IMR-90 (cell line): ENCODE results near the gene TMEM240. TPM values are rescaled to one million over a fixed set of nuclear protein-coding genes. Genes with fewer than 3 reads are reported as not detected.

Experiments
- ATAC-seq: fragments of 200-7000 bp; cut with Tn5 transposase; 2 replicates; pipeline ENCODE4 v1.9.1; 2020; ENCODE audit warnings: low read depth, mild to moderate bottlenecking, moderate library complexity
- BruUV-seq: library from RNA; stranded (reverse); fragments of 400-500 nt; replicated peaks from 2 replicates; lab custom pipeline; 2021; lab: Mats Ljungman, UMichigan
- CTCF ChIA-PET: fragments of 300-600 bp; formaldehyde crosslinking; extraction: SDS; loops from one replicate; lab custom pipeline; 2021; ENCODE audit warnings: antibody characterized with exemption; lab: Yijun Ruan, JAX
- POLR2A ChIA-PET: fragments of 300-600 bp; sonication (Branson Sonifier 250); formaldehyde crosslinking; loops from one replicate; lab custom pipeline; 2022; ENCODE audit warnings: antibody characterized with exemption; ENCODE audit not compliant: unreplicated experiment; lab: Charles Lee
- DNase-seq: peaks from one replicate; pipeline ENCODE4 v3.0.0; 2013
- H2AFZ ChIP-seq: replicated peaks from 2 replicates; pipeline ENCODE3; 2013; ENCODE audit warnings: low read length, mild to moderate bottlenecking; ENCODE audit not compliant: poor library complexity
- H2AK5ac ChIP-seq: 2 replicates; pipeline ENCODE4 v1.6.1; 2013; ENCODE audit warnings: low read depth, low read length, inconsistent platforms
- H2AK9ac ChIP-seq: replicated peaks from 2 replicates; pipeline ENCODE3; 2013; ENCODE audit warnings: mild to moderate bottlenecking, low read depth, low read length, moderate library complexity; ENCODE audit not compliant: poor library complexity
- H2BK120ac ChIP-seq: 2 replicates; pipeline ENCODE4 v1.6.1; 2013; ENCODE audit warnings: low read depth, low read length, inconsistent platforms
- H2BK15ac ChIP-seq: 3 replicates; pipeline ENCODE4 v1.6.1; 2013; ENCODE audit warnings: low read depth, low read length, inconsistent platforms
- H2BK20ac ChIP-seq: 2 replicates; pipeline ENCODE4 v1.6.1; 2013; ENCODE audit warnings: low read depth, mild to moderate bottlenecking, inconsistent platforms, low read length, moderate library complexity
- H2BK5ac ChIP-seq: 2 replicates; pipeline ENCODE4 v1.6.1; 2013; ENCODE audit warnings: mild to moderate bottlenecking, low read depth, low read length, inconsistent platforms; ENCODE audit not compliant: poor library complexity, severe bottlenecking
- H3K14ac ChIP-seq: replicated peaks from 2 replicates; pipeline ENCODE4 v1.6.1; 2013; ENCODE audit warnings: low read depth, low read length, inconsistent platforms
- H3K18ac ChIP-seq: 2 replicates; pipeline ENCODE4 v1.6.1; 2013; ENCODE audit warnings: low read depth, low read length, control low read depth
- H3K23ac ChIP-seq: 2 replicates; pipeline ENCODE4 v1.6.1; 2013; ENCODE audit warnings: low read depth, low read length, inconsistent platforms
- H3K27ac ChIP-seq: 2 replicates; pipeline ENCODE4 v1.5.1; 2013; ENCODE audit warnings: mild to moderate bottlenecking, control low read depth, low read length; ENCODE audit not compliant: insufficient read depth
- H3K27me3 ChIP-seq: 2 replicates; pipeline ENCODE4 v1.6.1; 2013; ENCODE audit warnings: low read length; ENCODE audit not compliant: control insufficient read depth, insufficient read depth
- H3K36me3 ChIP-seq: 2 replicates; pipeline ENCODE4 v1.6.1; 2013; ENCODE audit warnings: low read length, mixed read lengths; ENCODE audit not compliant: control insufficient read depth, insufficient read depth
- H3K4ac ChIP-seq: 2 replicates; pipeline ENCODE4 v1.6.1; 2013; ENCODE audit warnings: low read depth, low read length, inconsistent platforms
- H3K4me1 ChIP-seq: 2 replicates; pipeline ENCODE4 v1.6.1; 2013; ENCODE audit warnings: low read length, mixed read lengths; ENCODE audit not compliant: control insufficient read depth, insufficient read depth
- H3K4me2 ChIP-seq: 2 replicates; pipeline ENCODE4 v1.6.1; 2013; ENCODE audit warnings: low read depth, mild to moderate bottlenecking, control low read depth, low read length, moderate library complexity
- H3K4me3 ChIP-seq: 2 replicates; pipeline ENCODE4 v1.5.1; 2013; ENCODE audit warnings: low read depth, mild to moderate bottlenecking, control low read depth, low read length, moderate library complexity; ENCODE audit not compliant: insufficient read depth
- H3K56ac ChIP-seq: 2 replicates; pipeline ENCODE4 v1.6.1; 2013; ENCODE audit warnings: low read length, inconsistent platforms; ENCODE audit not compliant: insufficient read depth; ENCODE audit errors: extremely low read depth
- H3K79me1 ChIP-seq, 2 experiments: 2 replicates each; pipeline ENCODE4 v1.6.1; 2013; ENCODE audit warnings: low read length in 2 of 2, inconsistent platforms in 1 of 2, low read depth in 1 of 2
- H3K9ac ChIP-seq: 2 replicates; pipeline ENCODE4 v1.6.1; 2013; ENCODE audit warnings: low read depth, low read length, control low read depth
- H3K9me1 ChIP-seq: 2 replicates; pipeline ENCODE4 v1.6.1; 2013; ENCODE audit warnings: low read length, inconsistent platforms; ENCODE audit not compliant: insufficient read depth
- H3K9me3 ChIP-seq: 2 replicates; pipeline ENCODE4 v1.6.1; 2013; ENCODE audit warnings: low read length; ENCODE audit not compliant: control insufficient read depth, insufficient read depth
- H4K20me1 ChIP-seq: 2 replicates; pipeline ENCODE4 v1.6.1; 2013; ENCODE audit warnings: low read length, inconsistent platforms; ENCODE audit not compliant: insufficient read depth
- H4K5ac ChIP-seq: 2 replicates; pipeline ENCODE4 v1.6.1; 2013; ENCODE audit warnings: mild to moderate bottlenecking, low read depth, low read length, control low read depth
- H4K8ac ChIP-seq, 2 experiments: 2 replicates each; pipeline ENCODE4 v1.6.1; 2013; ENCODE audit warnings: low read depth in 2 of 2, low read length in 2 of 2, control low read depth in 1 of 2, inconsistent platforms in 1 of 2
- H4K91ac ChIP-seq: 2 replicates; pipeline ENCODE4 v1.6.1; 2013; ENCODE audit warnings: low read depth, low read length, inconsistent platforms; ENCODE audit not compliant: insufficient read depth
- BHLHE40 ChIP-seq: fragments of 150-350 bp; IDR thresholded peaks from 2 replicates; pipeline ENCODE4 v1.6.1; 2016; ENCODE audit warnings: mild to moderate bottlenecking, low read depth, low read length
- CHD1 ChIP-seq: IDR thresholded peaks from 2 replicates; pipeline ENCODE4 v1.6.1; 2012; ENCODE audit warnings: low read depth, low read length, improper control_type of control experiment
- FOS ChIP-seq: fragments of 150-350 bp; IDR thresholded peaks from 2 replicates; pipeline ENCODE4 v1.6.1; 2016; ENCODE audit warnings: low read depth, low read length
- MAFK ChIP-seq: IDR thresholded peaks from 2 replicates; pipeline ENCODE4 v1.6.1; 2012; ENCODE audit warnings: low read depth, low read length, improper control_type of control experiment
- MAZ ChIP-seq: IDR thresholded peaks from 2 replicates; pipeline ENCODE4 v1.6.1; 2012; ENCODE audit warnings: low read depth, mild to moderate bottlenecking, low read length, improper control_type of control experiment, moderate library complexity, borderline replicate concordance
- MXI1 ChIP-seq: IDR thresholded peaks from 2 replicates; pipeline ENCODE4 v1.6.1; 2012; ENCODE audit warnings: low read depth, mild to moderate bottlenecking, low read length, moderate library complexity, borderline replicate concordance
- NFE2L2 ChIP-seq: fragments of 150-350 bp; IDR thresholded peaks from 2 replicates; pipeline ENCODE4 v1.6.1; 2016; ENCODE audit warnings: low read depth, mild to moderate bottlenecking, low read length
- POLR2A ChIP-seq: IDR thresholded peaks from 2 replicates; pipeline ENCODE4 v1.6.1; 2012; ENCODE audit warnings: mild to moderate bottlenecking, low read depth, low read length
- RAD21 ChIP-seq: IDR thresholded peaks from 2 replicates; pipeline ENCODE4 v1.6.1; 2012; ENCODE audit warnings: low read length, improper control_type of control experiment
- RCOR1 ChIP-seq: IDR thresholded peaks from 2 replicates; pipeline ENCODE4 v1.6.1; 2012; ENCODE audit warnings: mild to moderate bottlenecking, low read length, improper control_type of control experiment; ENCODE audit not compliant: insufficient replicate concordance
- RFX5 ChIP-seq: IDR thresholded peaks from 2 replicates; pipeline ENCODE4 v1.8.0; 2012; ENCODE audit warnings: low read depth, mild to moderate bottlenecking, low read length, moderate library complexity
- SMC3 ChIP-seq: fragments of 150-350 bp; IDR thresholded peaks from 2 replicates; pipeline ENCODE4 v1.6.1; 2016; ENCODE audit warnings: low read depth, mild to moderate bottlenecking, antibody characterized with exemption, low read length, moderate library complexity
- WGBS, 2 experiments: methylation state at CpG; one replicate each; pipeline versions ENCODE4 v1.1.5 to v1.1.7; 2013; ENCODE audit warnings: missing lambda C conversion rate in 2 of 2; ENCODE audit not compliant: insufficient read length in 1 of 2; ENCODE audit errors: extremely low coverage in 2 of 2; 5-methylcytosine and 5-hydroxymethylcytosine counted together
- dilution Hi-C: fragments of 300-500 bp; cut with HindIII; formaldehyde crosslinking; loops from one replicate; pipeline ENCODE4 v1.14.3; 2018; ENCODE audit warnings: low sequenced_read_pairs; ENCODE audit not compliant: unreplicated experiment
- in situ Hi-C: fragments of 300-500 bp; cut with MboI; formaldehyde crosslinking; loops from 3 replicates; pipeline ENCODE4 v1.14.3; 2019; ENCODE audit warnings: low sequenced_read_pairs, inconsistent platforms, mixed read lengths
- intact Hi-C: fragments of 100-400 bp; cut with micrococcal nuclease; formaldehyde crosslinking; loops from 2 replicates; pipeline ENCODE4 v1.10.0; 2022
- polyA plus RNA-seq, 3 experiments: library from polyadenylated mRNA; depleted of rRNA; stranded (reverse); fragments of >200 nt; gene quantifications; 2 replicates each; pipeline ENCODE4 v1.2.3, GENCODE V29; 2012; ENCODE audit warnings: low replicate concordance in 1 of 3
- total RNA-seq: library from RNA; depleted of rRNA; stranded (reverse); fragments of >200 nt; gene quantifications from 2 replicates; pipeline ENCODE4 v1.2.3, GENCODE V29; 2012
- TF ChIP-seq, protein P1 (sequence below): fragments of 150-350 bp; IDR thresholded peaks from 2 replicates; pipeline ENCODE4 v1.6.1; 2016; ENCODE audit warnings: low read depth, mild to moderate bottlenecking, low read length, moderate library complexity, borderline replicate concordance
- TF ChIP-seq, protein P2 (sequence below): conservative IDR thresholded peaks from 2 replicates; pipeline ENCODE4 v1.5.1; 2012; ENCODE audit warnings: mild to moderate bottlenecking, low read depth, low read length, improper control_type of control experiment

The TMEM240 gene
- total and polyA plus RNA-seq, 2 of the 4 experiments (the other 2 are of a cell fraction) = 1.6 to 7.6 TPM

DNA sequence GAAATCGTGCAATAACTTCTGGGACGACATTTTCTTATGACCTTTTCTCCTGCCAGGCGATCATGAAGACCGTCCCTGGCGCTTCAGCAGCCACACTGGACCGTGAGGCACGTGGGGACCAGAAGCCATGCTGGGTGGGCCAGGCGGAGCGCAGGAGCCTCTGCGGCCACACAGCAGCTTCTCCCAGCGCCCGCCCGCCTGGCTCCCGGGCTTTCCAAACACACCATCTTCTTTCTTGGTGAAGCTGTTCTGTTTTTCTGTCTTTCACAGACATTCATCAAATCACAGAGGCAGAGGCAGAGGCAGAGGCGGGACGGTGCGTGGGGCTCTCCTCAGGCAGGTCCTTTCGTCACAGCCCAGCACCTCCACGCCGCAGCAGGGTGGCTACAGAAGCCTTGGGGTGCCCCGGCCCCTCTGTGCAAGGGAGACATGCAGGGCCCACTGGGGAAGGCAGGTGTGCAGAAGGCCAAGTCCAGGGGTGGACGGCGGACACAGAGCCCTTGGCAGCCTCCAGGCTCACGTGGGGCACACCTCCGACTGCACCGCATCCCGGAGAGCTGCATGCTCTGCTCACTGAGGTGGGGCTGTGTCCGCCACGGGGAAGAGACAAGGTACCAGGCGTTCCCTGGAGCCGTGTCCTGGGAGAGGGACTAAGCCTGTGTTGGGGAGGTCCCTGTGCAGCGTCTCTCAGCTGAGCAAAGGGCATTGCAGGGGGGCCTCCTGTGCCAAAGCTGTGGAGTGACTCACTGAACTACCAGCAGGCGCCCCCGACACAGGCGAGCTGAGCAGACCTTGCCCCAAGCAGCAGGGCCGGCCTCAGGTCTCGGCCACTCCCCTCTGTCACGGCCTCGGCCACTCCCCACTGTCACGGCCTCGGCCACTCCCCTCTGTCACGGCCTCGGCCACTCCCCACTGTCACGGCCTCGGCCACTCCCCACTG, 2.6 kb upstream of the TMEM240 start:
- no peak for ATAC-seq
- DNase-seq = no peak
- TF ChIP-seq MXI1 (no peak), FOS (no peak), RCOR1 (no peak), MAFK (no peak), NFE2L2 (no peak), RAD21 (no peak), SMC3 (no peak), RFX5 (no peak), BHLHE40 (no peak), MAZ (no peak), CHD1 (no peak), POLR2A (no peak)
- TF ChIP-seq, protein P1, sequence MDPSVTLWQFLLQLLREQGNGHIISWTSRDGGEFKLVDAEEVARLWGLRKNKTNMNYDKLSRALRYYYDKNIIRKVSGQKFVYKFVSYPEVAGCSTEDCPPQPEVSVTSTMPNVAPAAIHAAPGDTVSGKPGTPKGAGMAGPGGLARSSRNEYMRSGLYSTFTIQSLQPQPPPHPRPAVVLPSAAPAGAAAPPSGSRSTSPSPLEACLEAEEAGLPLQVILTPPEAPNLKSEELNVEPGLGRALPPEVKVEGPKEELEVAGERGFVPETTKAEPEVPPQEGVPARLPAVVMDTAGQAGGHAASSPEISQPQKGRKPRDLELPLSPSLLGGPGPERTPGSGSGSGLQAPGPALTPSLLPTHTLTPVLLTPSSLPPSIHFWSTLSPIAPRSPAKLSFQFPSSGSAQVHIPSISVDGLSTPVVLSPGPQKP = no peak
- TF ChIP-seq, protein P2, sequence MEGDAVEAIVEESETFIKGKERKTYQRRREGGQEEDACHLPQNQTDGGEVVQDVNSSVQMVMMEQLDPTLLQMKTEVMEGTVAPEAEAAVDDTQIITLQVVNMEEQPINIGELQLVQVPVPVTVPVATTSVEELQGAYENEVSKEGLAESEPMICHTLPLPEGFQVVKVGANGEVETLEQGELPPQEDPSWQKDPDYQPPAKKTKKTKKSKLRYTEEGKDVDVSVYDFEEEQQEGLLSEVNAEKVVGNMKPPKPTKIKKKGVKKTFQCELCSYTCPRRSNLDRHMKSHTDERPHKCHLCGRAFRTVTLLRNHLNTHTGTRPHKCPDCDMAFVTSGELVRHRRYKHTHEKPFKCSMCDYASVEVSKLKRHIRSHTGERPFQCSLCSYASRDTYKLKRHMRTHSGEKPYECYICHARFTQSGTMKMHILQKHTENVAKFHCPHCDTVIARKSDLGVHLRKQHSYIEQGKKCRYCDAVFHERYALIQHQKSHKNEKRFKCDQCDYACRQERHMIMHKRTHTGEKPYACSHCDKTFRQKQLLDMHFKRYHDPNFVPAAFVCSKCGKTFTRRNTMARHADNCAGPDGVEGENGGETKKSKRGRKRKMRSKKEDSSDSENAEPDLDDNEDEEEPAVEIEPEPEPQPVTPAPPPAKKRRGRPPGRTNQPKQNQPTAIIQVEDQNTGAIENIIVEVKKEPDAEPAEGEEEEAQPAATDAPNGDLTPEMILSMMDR = no peak

More for the DNA sequence above, 2.6 kb upstream of the TMEM240 start:
- Histone ChIP-seq H4K5ac (no peak overlapping the region), H4K91ac (no peak overlapping the region), H3K36me3 (peaks cover 27% of the 10 kb centered on the region), H3K9me3 (no peaks in the 10 kb centered on the region), H2BK15ac (no peak overlapping the region), H2BK120ac (no peak overlapping the region), H3K27ac (no peak overlapping the region), H3K4ac (no peak overlapping the region), H3K9ac (no peak overlapping the region), H3K4me1 (peaks cover 20% of the 10 kb centered on the region), H3K79me1 (peaks cover 6 to 56% of the 10 kb centered on the region in 2 experiments; a peak in 3 of 4 replicates), H3K27me3 (no peaks in the 10 kb centered on the region), H2BK5ac (no peak overlapping the region), H3K56ac (no peak overlapping the region), H3K4me2 (no peak overlapping the region), H2AK5ac (no peak overlapping the region), H2AK9ac (no peak overlapping the region), H4K20me1 (peaks cover 29% of the 10 kb centered on the region), H3K23ac (no peak overlapping the region), H3K4me3 (no peak overlapping the region), H2AFZ (no peak overlapping the region), H2BK20ac (no peak overlapping the region), H3K18ac (no peak overlapping the region), H3K9me1 (peaks cover 10% of the 10 kb centered on the region), H3K14ac (no peak overlapping the region), H4K8ac (no peak overlapping the region)
- ChIA-PET CTCF (no interaction called here), POLR2A (no interaction called here)
- dilution Hi-C loops (no loop called here), intact Hi-C loops (no loop called here), in situ Hi-C loops (no loop called here)
- BruUV-seq = no TSS peak
- WGBS, 2 experiments = 100% methylated on average over 11 of the region's 45 CpGs; no CpG with 5 or more reads in 1 of the 2 experiments
